Glomerular visceral epithelial cell (primary cell): ENCODE measurements around the gene TSPAN4.

Experiments
- DNase-seq: peaks from one replicate; pipeline ENCODE4 v3.0.0-alpha.2; 2016; ENCODE audit errors: extremely low spot score

The TSPAN4 gene

GRCh38 chr11:889257-889656 lies 46.6 kb downstream of the TSPAN4 start:
- DNase-seq, result no peak

GRCh38 chr11:889687-890475 lies 47.2 kb downstream of the TSPAN4 start:
- DNase-seq, result no peak

GRCh38 chr11:890794-891540 lies 48.3 kb downstream of the TSPAN4 start:
- DNase-seq, result no peak

GRCh38 chr11:893008-893654 lies 50.5 kb downstream of the TSPAN4 start:
- no peak for DNase-seq

- no peak for DNase-seq
Observed at GRCh38 chr11:894575-895201, 52.0 kb downstream of the TSPAN4 start.

GRCh38 chr11:895331-896110 lies 52.9 kb downstream of the TSPAN4 start:
- DNase-seq, result no peak

- no peak for DNase-seq
Observed at GRCh38 chr11:897253-898142, 54.8 kb downstream of the TSPAN4 start.

GRCh38 chr11:898143-898511 lies 55.5 kb downstream of the TSPAN4 start:
- DNase-seq, result peak; percentile 33

GRCh38 chr11:898540-899190 lies 56.0 kb downstream of the TSPAN4 start:
- DNase-seq, result peak; percentile 13

- DNase-seq, result no peak
Observed at GRCh38 chr11:899724-900123, 57.1 kb downstream of the TSPAN4 start.

GRCh38 chr11:900545-900944 lies 57.9 kb downstream of the TSPAN4 start:
- no peak for DNase-seq

- no peak for DNase-seq
Observed at GRCh38 chr11:901452-902061, 58.9 kb downstream of the TSPAN4 start.

- no peak for DNase-seq
Observed at GRCh38 chr11:904380-904779, 61.7 kb downstream of the TSPAN4 start.

GRCh38 chr11:905952-906351 lies 63.3 kb downstream of the TSPAN4 start:
- no peak for DNase-seq

- no peak for DNase-seq
Observed at GRCh38 chr11:907668-908067, 65.0 kb downstream of the TSPAN4 start.

- DNase-seq, result no peak
Observed at GRCh38 chr11:908273-908672, 65.6 kb downstream of the TSPAN4 start.

- DNase-seq, result no peak
Observed at GRCh38 chr11:909406-909805, 66.8 kb downstream of the TSPAN4 start.

GRCh38 chr11:910044-910588 lies 67.5 kb downstream of the TSPAN4 start:
- no peak for DNase-seq

- DNase-seq, result peak; percentile 87
Observed at GRCh38 chr11:910589-911030, 68.0 kb downstream of the TSPAN4 start, which contains the start of gene CHID1. CHID1 (minus strand) TSS chr11:910810; CDS start chr11:904816, 5,994 bp downstream.
